ENCODE results near the gene GPATCH2. TPM values are rescaled to one million over a fixed set of nuclear protein-coding genes. Genes with fewer than 3 reads are reported as not detected.

The GPATCH2 gene
- total RNA-seq, 1 donor from 2014 or later: 15.6 TPM

DNA sequence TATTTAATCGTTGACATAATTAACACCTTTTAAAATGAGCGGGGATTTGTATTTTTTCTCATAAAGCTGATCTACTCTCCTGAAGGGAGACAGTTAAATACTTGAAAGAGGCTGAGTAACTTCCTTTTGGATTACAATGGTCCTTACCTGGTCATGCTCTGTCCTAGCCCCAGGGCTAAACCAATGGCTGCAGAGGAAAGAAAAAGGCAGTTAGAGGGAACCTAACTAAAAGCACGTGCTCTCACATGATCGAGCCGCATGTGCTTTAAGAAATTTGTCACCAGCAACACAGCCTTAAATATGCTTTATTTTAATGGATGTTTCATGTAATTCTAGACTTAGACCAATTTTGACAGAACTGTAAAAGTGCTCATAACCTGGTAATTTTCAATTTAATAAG lies 132.7 kb downstream of the GPATCH2 start:
- Mint-ChIP-seq H3K4me1 (ENCODE audit: low read depth, unreplicated experiment) (no peaks in the 10 kb centered on the region), H3K4me3 (ENCODE audit: unreplicated experiment) (no peak overlapping the region), H3K27me3 (ENCODE audit: unreplicated experiment) (no peaks in the 10 kb centered on the region), H3K27ac (ENCODE audit: unreplicated experiment) (no peak overlapping the region), H3K9me3 (ENCODE audit: unreplicated experiment) (no peaks in the 10 kb centered on the region), H3K36me3 (ENCODE audit: unreplicated experiment) (no peaks in the 10 kb centered on the region)
- no peak for DNase-seq
- TF ChIP-seq, protein P1, sequence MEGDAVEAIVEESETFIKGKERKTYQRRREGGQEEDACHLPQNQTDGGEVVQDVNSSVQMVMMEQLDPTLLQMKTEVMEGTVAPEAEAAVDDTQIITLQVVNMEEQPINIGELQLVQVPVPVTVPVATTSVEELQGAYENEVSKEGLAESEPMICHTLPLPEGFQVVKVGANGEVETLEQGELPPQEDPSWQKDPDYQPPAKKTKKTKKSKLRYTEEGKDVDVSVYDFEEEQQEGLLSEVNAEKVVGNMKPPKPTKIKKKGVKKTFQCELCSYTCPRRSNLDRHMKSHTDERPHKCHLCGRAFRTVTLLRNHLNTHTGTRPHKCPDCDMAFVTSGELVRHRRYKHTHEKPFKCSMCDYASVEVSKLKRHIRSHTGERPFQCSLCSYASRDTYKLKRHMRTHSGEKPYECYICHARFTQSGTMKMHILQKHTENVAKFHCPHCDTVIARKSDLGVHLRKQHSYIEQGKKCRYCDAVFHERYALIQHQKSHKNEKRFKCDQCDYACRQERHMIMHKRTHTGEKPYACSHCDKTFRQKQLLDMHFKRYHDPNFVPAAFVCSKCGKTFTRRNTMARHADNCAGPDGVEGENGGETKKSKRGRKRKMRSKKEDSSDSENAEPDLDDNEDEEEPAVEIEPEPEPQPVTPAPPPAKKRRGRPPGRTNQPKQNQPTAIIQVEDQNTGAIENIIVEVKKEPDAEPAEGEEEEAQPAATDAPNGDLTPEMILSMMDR (IDR thresholded peaks at IDR 0.05; ENCODE audit: partially characterized antibody, unreplicated experiment): no peak

DNA sequence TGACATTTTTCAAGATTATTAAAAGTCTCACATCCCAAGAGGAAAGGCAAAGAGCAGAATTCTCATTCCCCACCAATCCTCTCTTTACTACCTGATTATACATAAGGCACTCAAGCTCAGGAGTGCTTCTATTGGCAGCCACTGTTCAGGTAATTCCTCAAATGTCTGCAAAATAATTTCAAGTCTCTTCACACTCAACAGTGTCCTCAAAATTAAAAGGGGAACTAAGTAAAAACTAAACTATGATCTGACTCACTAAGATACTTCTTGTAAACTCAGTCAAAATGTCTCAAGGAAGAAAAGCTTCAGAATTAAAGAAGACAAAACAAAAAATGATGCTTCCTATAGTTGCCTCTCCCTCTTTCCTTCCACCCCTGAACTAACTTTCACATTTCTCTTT lies 135.6 kb downstream of the GPATCH2 start:
- TF ChIP-seq, protein P1 (IDR thresholded peaks at IDR 0.05; ENCODE audit: partially characterized antibody, unreplicated experiment): no peak
- Mint-ChIP-seq H3K4me3 (ENCODE audit: unreplicated experiment) (no peak overlapping the region), H3K4me1 (ENCODE audit: low read depth, unreplicated experiment) (no peaks in the 10 kb centered on the region), H3K27ac (ENCODE audit: unreplicated experiment) (no peak overlapping the region), H3K9me3 (ENCODE audit: unreplicated experiment) (no peaks in the 10 kb centered on the region), H3K36me3 (ENCODE audit: unreplicated experiment) (no peaks in the 10 kb centered on the region), H3K27me3 (ENCODE audit: unreplicated experiment) (no peaks in the 10 kb centered on the region)
- DNase-seq: no peak

DNA sequence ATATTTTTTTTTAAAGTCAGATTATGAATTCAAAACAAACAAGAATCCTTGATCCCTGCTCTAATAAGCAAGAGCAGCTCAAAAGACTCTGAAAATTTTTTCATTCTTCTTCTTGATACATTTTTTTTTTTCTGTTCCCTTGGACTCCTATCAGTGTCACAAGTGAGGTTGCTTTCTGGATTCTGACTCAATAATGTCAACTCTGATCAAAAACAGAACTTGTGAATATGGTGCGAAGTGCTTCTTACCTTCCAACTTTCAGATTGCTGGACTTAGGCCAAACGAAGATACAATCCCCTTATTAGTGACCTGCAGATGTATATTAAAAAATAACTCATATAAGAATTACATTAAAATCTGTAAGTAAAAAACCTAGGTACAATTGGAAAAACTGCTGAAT lies 136.1 kb downstream of the GPATCH2 start:
- H3K9me3 Mint-ChIP-seq (ENCODE audit: unreplicated experiment): no peaks in the 10 kb centered on the region
- TF ChIP-seq, protein P1 (IDR thresholded peaks at IDR 0.05; ENCODE audit: partially characterized antibody, unreplicated experiment): no peak
- no peaks in the 10 kb centered on the region for H3K36me3 Mint-ChIP-seq (ENCODE audit: unreplicated experiment)
- DNase-seq: no peak
- H3K4me3 Mint-ChIP-seq (ENCODE audit: unreplicated experiment): no peak overlapping the region
- no peak overlapping the region for H3K27ac Mint-ChIP-seq (ENCODE audit: unreplicated experiment)
- no peaks in the 10 kb centered on the region for H3K4me1 Mint-ChIP-seq (ENCODE audit: low read depth, unreplicated experiment)
- no peaks in the 10 kb centered on the region for H3K27me3 Mint-ChIP-seq (ENCODE audit: unreplicated experiment)

DNA sequence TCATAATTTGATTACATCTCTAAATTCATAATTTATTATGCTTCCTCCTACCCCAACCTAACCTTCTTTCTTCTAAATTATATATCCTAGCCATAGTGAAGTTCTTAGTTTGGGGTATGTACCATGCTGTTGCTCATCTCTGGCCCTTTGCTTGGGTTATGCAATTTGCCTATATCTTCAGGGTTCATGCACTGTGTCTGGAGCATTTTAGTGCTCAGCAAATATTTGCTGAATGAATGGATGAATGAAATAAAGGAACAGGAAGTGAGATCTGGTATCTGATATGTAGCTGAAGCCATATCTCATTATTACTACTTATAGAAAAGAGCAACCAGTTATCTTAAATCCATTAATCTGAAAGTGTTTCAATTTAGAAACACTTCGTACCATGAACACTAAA lies 137.6 kb downstream of the GPATCH2 start:
- DNase-seq: no peak
- Mint-ChIP-seq H3K4me1 (ENCODE audit: low read depth, unreplicated experiment) (no peaks in the 10 kb centered on the region), H3K27ac (ENCODE audit: unreplicated experiment) (no peak overlapping the region), H3K27me3 (ENCODE audit: unreplicated experiment) (no peaks in the 10 kb centered on the region), H3K9me3 (ENCODE audit: unreplicated experiment) (no peaks in the 10 kb centered on the region), H3K4me3 (ENCODE audit: unreplicated experiment) (no peak overlapping the region), H3K36me3 (ENCODE audit: unreplicated experiment) (no peaks in the 10 kb centered on the region)
- TF ChIP-seq, protein P1 (IDR thresholded peaks at IDR 0.05; ENCODE audit: partially characterized antibody, unreplicated experiment): no peak

DNA sequence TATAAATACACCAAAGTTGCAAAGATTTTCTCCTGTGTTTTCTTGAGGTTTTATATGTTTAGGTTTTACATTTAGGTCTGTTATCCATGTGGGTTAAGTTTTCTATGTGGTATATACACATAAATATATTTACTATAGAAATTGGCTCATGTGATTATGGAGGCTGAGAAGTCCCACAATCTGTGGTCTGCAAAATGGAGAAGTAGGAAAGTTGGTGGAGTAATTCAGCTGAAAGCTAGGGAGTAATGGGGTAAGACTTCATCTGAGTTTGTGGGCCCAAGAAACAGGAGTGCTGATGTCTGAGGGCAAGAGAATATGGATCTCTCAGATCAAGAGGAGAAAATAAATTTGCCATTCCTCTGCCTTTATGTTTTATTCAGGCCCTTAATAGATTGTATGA lies 146.0 kb downstream of the GPATCH2 start:
- H3K36me3 Mint-ChIP-seq (ENCODE audit: unreplicated experiment): peaks cover 6% of the 10 kb centered on the region
- no peak for DNase-seq
- no peak overlapping the region for H3K27ac Mint-ChIP-seq (ENCODE audit: unreplicated experiment)
- no peak overlapping the region for H3K4me3 Mint-ChIP-seq (ENCODE audit: unreplicated experiment)
- H3K4me1 Mint-ChIP-seq (ENCODE audit: low read depth, unreplicated experiment): no peaks in the 10 kb centered on the region
- H3K9me3 Mint-ChIP-seq (ENCODE audit: unreplicated experiment): no peaks in the 10 kb centered on the region
- TF ChIP-seq, protein P1 (IDR thresholded peaks at IDR 0.05; ENCODE audit: partially characterized antibody, unreplicated experiment): no peak
- H3K27me3 Mint-ChIP-seq (ENCODE audit: unreplicated experiment): no peaks in the 10 kb centered on the region

Measured in glutamatergic neuron (in vitro differentiated cells).